Measurements from ENCODE around the gene PSMC1. TPM values are rescaled to one million over a fixed set of nuclear protein-coding genes. Genes with fewer than 3 reads are reported as not detected.
A peak's percentile ranks its signal among the peaks of the same experiment; 100 is the strongest.

Gene PSMC1
- total and polyA plus RNA-seq, 2 of the 4 experiments (the other 2 are of a cell fraction), result 181 to 194 TPM

GRCh38 chr14:90274808-90275457, 18.6 kb downstream of the PSMC1 start (continued):
- TF ChIP-seq RAD21 (IDR thresholded peaks at IDR 0.05; ENCODE audit: low read length), result no peak

GRCh38 chr14:90275458-90275814, 19.1 kb downstream of the PSMC1 start:
- in situ Hi-C loops (cut with MboI; ENCODE audit: low sequenced_read_pairs) (loop anchor here (25.0 kb wide), 1 partner anchor 887 kb away; no protein-coding TSS in a partner anchor), dilution Hi-C loops (cut with HindIII; ENCODE audit: low sequenced_read_pairs, unreplicated experiment) (no loop called here), intact Hi-C loops (cut with micrococcal nuclease) (no loop called here)
- Histone ChIP-seq H3K18ac (ENCODE audit: low read depth, low read length) (no peak overlapping the region), H4K20me1 (ENCODE audit: insufficient read depth, low read length) (no peaks in the 10 kb centered on the region), H2BK15ac (ENCODE audit: low read depth, low read length) (no peak overlapping the region), H4K5ac (ENCODE audit: low read depth, low read length) (no peak overlapping the region), H3K36me3 (ENCODE audit: control insufficient read depth, insufficient read depth, low read length) (peaks cover 35% of the 10 kb centered on the region), H2BK20ac (ENCODE audit: low read depth, low read length) (no peak overlapping the region), H3K23ac (ENCODE audit: low read depth, low read length) (no peak overlapping the region), H3K56ac (ENCODE audit: extremely low read depth, insufficient read depth, low read length) (no peak overlapping the region), H2AK5ac (ENCODE audit: low read depth, low read length) (no peak overlapping the region), H3K27ac (ENCODE audit: insufficient read depth, low read length) (no peak overlapping the region), H3K79me1 (ENCODE audit: low read depth in 1 of 2, low read length in 2 of 2) (peaks cover 0 to 6% of the 10 kb centered on the region in 2 experiments; a peak in 2 of 4 replicates), H3K9me1 (ENCODE audit: insufficient read depth, low read length) (peaks cover 13% of the 10 kb centered on the region), H3K4ac (ENCODE audit: low read depth, low read length) (no peak overlapping the region), H3K4me2 (ENCODE audit: low read depth, low read length) (no peak overlapping the region), H4K8ac (ENCODE audit: low read depth in 2 of 2, low read length in 2 of 2) (no peak overlapping the region), H2AFZ (replicated peaks; ENCODE audit: low read length, poor library complexity) (no peak overlapping the region), H3K9me3 (ENCODE audit: control insufficient read depth, insufficient read depth, low read length) (no peaks in the 10 kb centered on the region), H3K9ac (ENCODE audit: low read depth, low read length) (no peak overlapping the region), H2AK9ac (replicated peaks; ENCODE audit: low read depth, low read length, poor library complexity) (peak overlapping the region; percentile 83), H3K14ac (replicated peaks; ENCODE audit: low read depth, low read length) (no peak overlapping the region), H3K27me3 (ENCODE audit: control insufficient read depth, insufficient read depth, low read length) (no peaks in the 10 kb centered on the region), H3K4me1 (ENCODE audit: control insufficient read depth, insufficient read depth, low read length) (no peaks in the 10 kb centered on the region), H2BK5ac (ENCODE audit: low read depth, low read length, poor library complexity, severe bottlenecking) (peak overlapping the region; percentile 15), H2BK120ac (ENCODE audit: low read depth, low read length) (no peak overlapping the region), H4K91ac (ENCODE audit: insufficient read depth, low read depth, low read length) (no peak overlapping the region), H3K4me3 (ENCODE audit: insufficient read depth, low read depth, low read length) (no peak overlapping the region)
- DNase-seq (no peak), ATAC-seq (ENCODE audit: low read depth) (no peak)
- WGBS, 2 experiments (ENCODE audit: extremely low coverage in 2 of 2, insufficient read length in 1 of 2), result 80% methylated on average over 3 of the region's 9 CpGs; no CpG with 5 or more reads in 1 of the 2 experiments
- ChIA-PET POLR2A (ENCODE audit: unreplicated experiment) (interaction anchor here (0.6 kb wide), 1 partner anchor 968 kb away, joined by 9 read pairs; no protein-coding TSS in a partner anchor), CTCF (interaction anchor here (0.6 kb wide), 1 partner anchor 9 kb away, joined by 3 read pairs; no protein-coding TSS in a partner anchor)
- BruUV-seq (replicated peaks), result no TSS peak
- no peak for TF ChIP-seq MXI1 (IDR thresholded peaks at IDR 0.05; ENCODE audit: borderline replicate concordance, low read depth, low read length)
- no peak for TF ChIP-seq CTCF (conservative IDR thresholded peaks at IDR 0.05; ENCODE audit: low read depth, low read length)
- TF ChIP-seq MAFK (IDR thresholded peaks at IDR 0.05; ENCODE audit: low read depth, low read length), result no peak
- TF ChIP-seq MAZ (IDR thresholded peaks at IDR 0.05; ENCODE audit: borderline replicate concordance, low read depth, low read length), result no peak
- no peak for TF ChIP-seq NFE2L2 (IDR thresholded peaks at IDR 0.05; ENCODE audit: low read depth, low read length)
- TF ChIP-seq BHLHE40 (IDR thresholded peaks at IDR 0.05; ENCODE audit: low read depth, low read length), result no peak
- no peak for TF ChIP-seq SMC3 (IDR thresholded peaks at IDR 0.05; ENCODE audit: low read depth, low read length)
- no peak for TF ChIP-seq ELK1 (IDR thresholded peaks at IDR 0.05; ENCODE audit: borderline replicate concordance, low read depth, low read length)
- TF ChIP-seq USF2 (IDR thresholded peaks at IDR 0.05; ENCODE audit: low read depth, low read length), result no peak
- no peak for TF ChIP-seq POLR2A (IDR thresholded peaks at IDR 0.05; ENCODE audit: low read depth, low read length)
- no peak for TF ChIP-seq RFX5 (IDR thresholded peaks at IDR 0.05; ENCODE audit: low read depth, low read length)
- no peak for TF ChIP-seq RAD21 (IDR thresholded peaks at IDR 0.05; ENCODE audit: low read length)
- no peak for TF ChIP-seq CEBPB (IDR thresholded peaks at IDR 0.05; ENCODE audit: low read depth, low read length)

Measured in IMR-90 (cell line).